Progenitor cell of endocrine pancreas (in vitro differentiated cells): ENCODE data around the gene ARHGAP36. TPM values are rescaled to one million over a fixed set of nuclear protein-coding genes. Genes with fewer than 3 reads are reported as not detected.

Experiments used
- DNase-seq: peaks from one replicate; pipeline ENCODE4 v3.0.0; 2021; ENCODE audit warnings: low spot score; ENCODE audit not compliant: unreplicated experiment
- H3K27ac Mint-ChIP-seq: 2 replicates; pipeline ENCODE4 v1.8.0; 2021; ENCODE audit warnings: mild to moderate bottlenecking, moderate library complexity, mixed read lengths
- H3K27me3 Mint-ChIP-seq: 2 replicates; pipeline ENCODE4 v1.8.0; 2021; ENCODE audit warnings: mixed read lengths
- H3K36me3 Mint-ChIP-seq: 2 replicates; pipeline ENCODE4 v1.8.0; 2022; ENCODE audit warnings: mixed read lengths; ENCODE audit not compliant: insufficient read depth
- H3K4me1 Mint-ChIP-seq: 2 replicates; pipeline ENCODE4 v1.8.0; 2021; ENCODE audit warnings: low read depth, mixed read lengths
- H3K4me3 Mint-ChIP-seq: 2 replicates; pipeline ENCODE4 v1.8.0; 2021; ENCODE audit warnings: low read depth, mild to moderate bottlenecking, moderate library complexity, mixed read lengths
- H3K9me3 Mint-ChIP-seq: 2 replicates; pipeline ENCODE4 v1.8.0; 2021; ENCODE audit warnings: low read depth, mixed read lengths
- CTCF ChIP-seq: fragments of 200-600 bp; sonication (generic); IDR thresholded peaks from one replicate; pipeline ENCODE4 v1.5.0; 2021; ENCODE audit warnings: antibody characterized with exemption, mild to moderate bottlenecking; ENCODE audit not compliant: unreplicated experiment
- total RNA-seq: library from RNA; stranded (reverse); gene quantifications from 2 replicates; pipeline ENCODE4 v1.2.1, GENCODE V29; 2021

The ARHGAP36 gene
- total RNA-seq, 1 donor from 2014 or later = 0.36 TPM

GRCh38 chrX:131034063-131034462, 24.1 kb upstream of the ARHGAP36 start:
- DNase-seq = no peak
- Mint-ChIP-seq H3K4me3 (no peak overlapping the region), H3K9me3 (no peaks in the 10 kb centered on the region), H3K27me3 (peaks cover 14% of the 10 kb centered on the region), H3K4me1 (no peaks in the 10 kb centered on the region), H3K36me3 (no peaks in the 10 kb centered on the region), H3K27ac (no peak overlapping the region)
- TF ChIP-seq CTCF = no peak

- Mint-ChIP-seq H3K9me3 (no peaks in the 10 kb centered on the region), H3K36me3 (no peaks in the 10 kb centered on the region), H3K4me1 (no peaks in the 10 kb centered on the region), H3K27me3 (peaks cover 46% of the 10 kb centered on the region), H3K27ac (no peak overlapping the region), H3K4me3 (no peak overlapping the region)
- TF ChIP-seq CTCF = no peak
- DNase-seq = no peak
Observed at GRCh38 chrX:131040781-131041180, 17.4 kb upstream of the ARHGAP36 start.

GRCh38 chrX:131041667-131042066, 16.5 kb upstream of the ARHGAP36 start:
- Mint-ChIP-seq H3K36me3 (no peaks in the 10 kb centered on the region), H3K4me3 (no peak overlapping the region), H3K9me3 (no peaks in the 10 kb centered on the region), H3K27ac (no peak overlapping the region), H3K27me3 (peaks cover 54% of the 10 kb centered on the region), H3K4me1 (no peaks in the 10 kb centered on the region)
- TF ChIP-seq CTCF = no peak
- no peak for DNase-seq

- no peaks in the 10 kb centered on the region for H3K9me3 Mint-ChIP-seq
- peaks cover 64% of the 10 kb centered on the region for H3K27me3 Mint-ChIP-seq
- DNase-seq = no peak
- H3K4me3 Mint-ChIP-seq = no peak overlapping the region
- no peaks in the 10 kb centered on the region for H3K4me1 Mint-ChIP-seq
- H3K27ac Mint-ChIP-seq = no peak overlapping the region
- no peak for TF ChIP-seq CTCF
- no peaks in the 10 kb centered on the region for H3K36me3 Mint-ChIP-seq
Observed at GRCh38 chrX:131045726-131046125, 12.4 kb upstream of the ARHGAP36 start.

- no peak overlapping the region for H3K27ac Mint-ChIP-seq
- no peak for DNase-seq
- H3K9me3 Mint-ChIP-seq = no peaks in the 10 kb centered on the region
- no peaks in the 10 kb centered on the region for H3K4me1 Mint-ChIP-seq
- no peaks in the 10 kb centered on the region for H3K36me3 Mint-ChIP-seq
- H3K27me3 Mint-ChIP-seq = peaks cover 55% of the 10 kb centered on the region
- H3K4me3 Mint-ChIP-seq = no peak overlapping the region
- no peak for TF ChIP-seq CTCF
Observed at GRCh38 chrX:131046596-131046995, 11.6 kb upstream of the ARHGAP36 start.

- Mint-ChIP-seq H3K4me1 (no peaks in the 10 kb centered on the region), H3K27ac (no peak overlapping the region), H3K27me3 (peaks cover 57% of the 10 kb centered on the region), H3K36me3 (no peaks in the 10 kb centered on the region), H3K9me3 (no peaks in the 10 kb centered on the region), H3K4me3 (no peak overlapping the region)
- no peak for DNase-seq
- no peak for TF ChIP-seq CTCF
Observed at GRCh38 chrX:131047180-131047579, 11.0 kb upstream of the ARHGAP36 start.
